Measurements from ENCODE around the gene KRTAP2-4. TPM values are rescaled to one million over a fixed set of nuclear protein-coding genes. Genes with fewer than 3 reads are reported as not detected.

KRTAP2-4 gene
- total RNA-seq, 1 experiment from 2014 or later, result 0.76 TPM

GRCh38 chr17:41071606-41072360, 6.1 kb upstream of the KRTAP2-4 start (continued):
- TF ChIP-seq ATF3 (IDR thresholded peaks at IDR 0.05), result no peak
- TF ChIP-seq CBX3 (IDR thresholded peaks at IDR 0.05; ENCODE audit: low read depth), result no peak

GRCh38 chr17:41069031-41069430, 3.4 kb upstream of the KRTAP2-4 start:
- Histone ChIP-seq H2AFZ (ENCODE audit: low read depth, low read length, poor library complexity, severe bottlenecking) (no peak overlapping the region), H3K27me3 (ENCODE audit: insufficient read depth, low read length) (no peaks in the 10 kb centered on the region), H3K4me1 (ENCODE audit: control insufficient read depth in 1 of 2, insufficient read depth in 2 of 2, low read length in 2 of 2) (peaks cover 9 to 69% of the 10 kb centered on the region in 2 experiments), H3K79me2 (ENCODE audit: insufficient read depth, low read length) (peaks cover 10% of the 10 kb centered on the region), H3K4me3 (replicated peaks in 1 of 2; ENCODE audit: low read depth in 1 of 2, low read length in 2 of 2) (no peak overlapping the region), H3K36me3 (ENCODE audit: control insufficient read depth in 1 of 2, insufficient read depth in 2 of 2, low read length in 2 of 2) (peaks cover 0 to 51% of the 10 kb centered on the region in 2 experiments; a peak in 2 of 4 replicates), H3K27ac (ENCODE audit: low read depth, low read length) (no peak overlapping the region), H3K9ac (ENCODE audit: low read length) (no peak overlapping the region), H3K9me2 (ENCODE audit: insufficient read depth) (no peaks in the 10 kb centered on the region), H3K9me3 (ENCODE audit: control insufficient read depth in 1 of 2, insufficient read depth in 1 of 2, low read depth in 1 of 2, low read length in 2 of 2) (no peaks in the 10 kb centered on the region; a peak in 1 of 4 replicates), H4K20me1 (ENCODE audit: insufficient read depth) (no peaks in the 10 kb centered on the region), H3K4me2 (ENCODE audit: low read length) (no peak overlapping the region)
- ChIA-PET CTCF (no interaction called here), RAD21 (ENCODE audit: low non-redundant PET in 1 of 2, low total read pairs in 2 of 2, uncharacterized antibody in 2 of 2, unreplicated experiment in 2 of 2) (no interaction called here), POLR2A (no interaction called here)
- DNase-seq (ENCODE audit: low read depth, low spot score), result no peak
- intact Hi-C loops (cut with micrococcal nuclease), result no loop called here
- no TSS peak for BruUV-seq (replicated peaks)
- no peak for ATAC-seq
- TF ChIP-seq ELF1 (IDR thresholded peaks at IDR 0.05; ENCODE audit: borderline replicate concordance, low read depth) (no peak), ATF3 (IDR thresholded peaks at IDR 0.05) (no peak), TCF7L2 (IDR thresholded peaks at IDR 0.05; ENCODE audit: borderline replicate concordance, extremely low read depth, insufficient read depth, insufficient read length) (no peak), EZH2 (IDR thresholded peaks at IDR 0.05) (no peak), YY1 (IDR thresholded peaks at IDR 0.05; ENCODE audit: extremely low read depth, insufficient replicate concordance, low read depth, low read length) (no peak), ZFX (IDR thresholded peaks at IDR 0.05) (no peak), ZNF274 (IDR thresholded peaks at IDR 0.05; ENCODE audit: low read depth, low read length) (no peak), RAD21 (IDR thresholded peaks at IDR 0.05; ENCODE audit: low read depth) (no peak), SIN3A (IDR thresholded peaks at IDR 0.05; ENCODE audit: low read depth) (no peak), ZBTB33 (IDR thresholded peaks at IDR 0.05; ENCODE audit: extremely low read depth, insufficient replicate concordance, low read length) (no peak), REST (IDR thresholded peaks at IDR 0.05; ENCODE audit: low read depth) (no peak), JUND (IDR thresholded peaks at IDR 0.05) (no peak; the same call in 1 of the 2 replicates), POLR2A (IDR thresholded peaks at IDR 0.05; ENCODE audit: borderline replicate concordance, extremely low read depth, insufficient read depth, insufficient read length) (no peak), CEBPB (IDR thresholded peaks at IDR 0.05; ENCODE audit: low read depth) (no peak), FOSL1 (IDR thresholded peaks at IDR 0.05; ENCODE audit: low read depth) (no peak), CTCF (IDR thresholded peaks at IDR 0.05 in 2 of 3, conservative IDR thresholded peaks at IDR 0.05 in 1 of 3; ENCODE audit: borderline replicate concordance in 1 of 3, insufficient read depth in 1 of 3, low read depth in 2 of 3, low read length in 2 of 3) (no peak)
